ENCODE results near the gene PRLR.

PRLR gene

DNA sequence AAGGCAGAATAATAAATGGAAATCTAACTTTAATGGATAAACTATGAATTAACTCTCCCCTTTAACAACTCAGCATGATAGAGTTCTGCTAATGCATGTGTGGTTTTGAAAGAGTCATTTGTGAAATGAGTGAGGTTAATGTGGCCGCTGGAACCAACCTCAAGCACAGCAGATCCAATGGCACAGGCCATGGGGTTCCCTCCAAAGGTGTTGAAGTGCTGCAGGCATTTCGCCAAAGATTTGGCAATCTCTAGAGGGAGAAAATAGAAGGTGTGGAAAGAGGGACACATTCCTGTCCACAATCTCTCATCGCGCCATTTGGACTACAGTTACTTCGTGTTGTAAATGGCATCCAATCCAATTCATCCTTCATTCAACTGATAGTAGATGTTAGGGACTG is 217.5 kb downstream of the PRLR start:
- no peak overlapping the region for H3K27ac ChIP-seq (ENCODE audit: low read length)
- no peak overlapping the region for H2AFZ ChIP-seq (ENCODE audit: low read depth, low read length)
- 0 out of 2 replicates have a peak, but pooled peaks cover 3% of the 10 kb centered on the region for H3K27me3 ChIP-seq (ENCODE audit: low read depth, low read length)

DNA sequence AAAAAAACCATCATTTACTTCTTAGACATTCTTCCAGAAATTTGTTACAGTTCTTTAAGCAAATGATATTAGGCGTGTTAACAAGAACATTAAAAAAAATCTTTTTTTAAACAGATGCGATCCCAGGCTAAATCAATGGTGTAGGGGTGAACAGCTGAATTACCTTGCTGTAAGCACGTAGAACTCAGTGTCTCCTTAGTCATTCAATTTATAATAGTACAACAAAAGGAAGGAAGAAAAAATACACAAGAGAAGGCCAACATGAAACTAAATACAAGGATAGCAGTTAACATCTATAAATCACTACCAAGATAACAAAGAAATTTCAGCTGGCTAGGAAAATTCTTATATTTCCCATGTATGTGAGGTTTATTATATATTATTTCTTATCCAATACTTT is 217.9 kb downstream of the PRLR start:
- Histone ChIP-seq H3K79me2 (ENCODE audit: low read length) (no peaks in the 10 kb centered on the region), H2AFZ (ENCODE audit: low read depth, low read length) (no peak overlapping the region), H3K9ac (ENCODE audit: low read length) (no peak overlapping the region), H3K4me2 (ENCODE audit: low read length) (no peak overlapping the region), H3K4me3 (ENCODE audit: low read length) (no peak overlapping the region), H3K36me3 (replicated peaks; ENCODE audit: low read depth, low read length) (no peaks in the 10 kb centered on the region), H3K4me1 (ENCODE audit: low read length) (peaks cover 12% of the 10 kb centered on the region), H4K20me1 (ENCODE audit: insufficient read depth, low read length) (no peaks in the 10 kb centered on the region), H3K9me3 (ENCODE audit: insufficient read depth, low read length) (no peaks in the 10 kb centered on the region), H3K27ac (ENCODE audit: low read length) (no peak overlapping the region), H3K27me3 (ENCODE audit: low read depth, low read length) (0 out of 2 replicates have a peak, but pooled peaks cover 3% of the 10 kb centered on the region)
- TF ChIP-seq, protein P1, sequence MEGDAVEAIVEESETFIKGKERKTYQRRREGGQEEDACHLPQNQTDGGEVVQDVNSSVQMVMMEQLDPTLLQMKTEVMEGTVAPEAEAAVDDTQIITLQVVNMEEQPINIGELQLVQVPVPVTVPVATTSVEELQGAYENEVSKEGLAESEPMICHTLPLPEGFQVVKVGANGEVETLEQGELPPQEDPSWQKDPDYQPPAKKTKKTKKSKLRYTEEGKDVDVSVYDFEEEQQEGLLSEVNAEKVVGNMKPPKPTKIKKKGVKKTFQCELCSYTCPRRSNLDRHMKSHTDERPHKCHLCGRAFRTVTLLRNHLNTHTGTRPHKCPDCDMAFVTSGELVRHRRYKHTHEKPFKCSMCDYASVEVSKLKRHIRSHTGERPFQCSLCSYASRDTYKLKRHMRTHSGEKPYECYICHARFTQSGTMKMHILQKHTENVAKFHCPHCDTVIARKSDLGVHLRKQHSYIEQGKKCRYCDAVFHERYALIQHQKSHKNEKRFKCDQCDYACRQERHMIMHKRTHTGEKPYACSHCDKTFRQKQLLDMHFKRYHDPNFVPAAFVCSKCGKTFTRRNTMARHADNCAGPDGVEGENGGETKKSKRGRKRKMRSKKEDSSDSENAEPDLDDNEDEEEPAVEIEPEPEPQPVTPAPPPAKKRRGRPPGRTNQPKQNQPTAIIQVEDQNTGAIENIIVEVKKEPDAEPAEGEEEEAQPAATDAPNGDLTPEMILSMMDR (IDR thresholded peaks at IDR 0.05; ENCODE audit: low read depth, low read length) = no peak
- TF ChIP-seq EZH2phosphoT487 (IDR thresholded peaks at IDR 0.05; ENCODE audit: low read depth) = no peak

More for the DNA sequence above, 217.5 kb downstream of the PRLR start:
- Histone ChIP-seq H3K36me3 (replicated peaks; ENCODE audit: low read depth, low read length) (no peaks in the 10 kb centered on the region), H3K4me2 (ENCODE audit: low read length) (no peak overlapping the region), H3K4me3 (ENCODE audit: low read length) (no peak overlapping the region), H3K9me3 (ENCODE audit: insufficient read depth, low read length) (no peaks in the 10 kb centered on the region), H3K9ac (ENCODE audit: low read length) (no peak overlapping the region), H3K4me1 (ENCODE audit: low read length) (peaks cover 12% of the 10 kb centered on the region), H3K79me2 (ENCODE audit: low read length) (no peaks in the 10 kb centered on the region), H4K20me1 (ENCODE audit: insufficient read depth, low read length) (no peaks in the 10 kb centered on the region)
- TF ChIP-seq, protein P1 (IDR thresholded peaks at IDR 0.05; ENCODE audit: low read depth, low read length) = no peak
- no peak for TF ChIP-seq EZH2phosphoT487 (IDR thresholded peaks at IDR 0.05; ENCODE audit: low read depth)

DNA sequence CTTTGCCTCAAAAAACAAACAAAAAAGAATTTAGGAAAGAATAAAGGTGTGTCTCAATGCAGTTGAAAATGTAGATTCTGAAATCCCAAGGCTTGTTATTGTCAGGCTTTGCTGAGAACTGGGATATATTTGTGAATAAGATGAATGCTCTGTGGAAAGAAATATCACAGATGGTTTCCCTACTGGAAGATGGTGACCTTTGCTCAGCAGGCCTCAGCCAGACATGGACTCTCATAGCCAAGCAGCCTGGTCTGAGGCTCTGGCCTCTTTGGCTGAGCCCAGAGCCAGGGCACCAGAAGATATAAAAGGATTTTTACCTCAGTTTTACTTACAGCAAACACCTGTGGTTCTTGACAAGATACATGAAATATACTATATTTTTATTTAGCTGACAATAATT is 219.6 kb downstream of the PRLR start:
- no peak for TF ChIP-seq EZH2phosphoT487 (IDR thresholded peaks at IDR 0.05; ENCODE audit: low read depth)
- TF ChIP-seq, protein P1 (IDR thresholded peaks at IDR 0.05; ENCODE audit: low read depth, low read length) = no peak
- H2AFZ ChIP-seq (ENCODE audit: low read depth, low read length) = no peak overlapping the region
- 0 out of 2 replicates have a peak, but pooled peaks cover 3% of the 10 kb centered on the region for H3K27me3 ChIP-seq (ENCODE audit: low read depth, low read length)
- H3K79me2 ChIP-seq (ENCODE audit: low read length) = no peaks in the 10 kb centered on the region
- H4K20me1 ChIP-seq (ENCODE audit: insufficient read depth, low read length) = no peaks in the 10 kb centered on the region
- H3K9me3 ChIP-seq (ENCODE audit: insufficient read depth, low read length) = no peaks in the 10 kb centered on the region
- no peak overlapping the region for H3K9ac ChIP-seq (ENCODE audit: low read length)
- H3K27ac ChIP-seq (ENCODE audit: low read length) = no peak overlapping the region
- no peak overlapping the region for H3K4me3 ChIP-seq (ENCODE audit: low read length)
- no peaks in the 10 kb centered on the region for H3K4me1 ChIP-seq (ENCODE audit: low read length)
- H3K4me2 ChIP-seq (ENCODE audit: low read length) = no peak overlapping the region
- H3K36me3 ChIP-seq (replicated peaks; ENCODE audit: low read depth, low read length) = no peaks in the 10 kb centered on the region

DNA sequence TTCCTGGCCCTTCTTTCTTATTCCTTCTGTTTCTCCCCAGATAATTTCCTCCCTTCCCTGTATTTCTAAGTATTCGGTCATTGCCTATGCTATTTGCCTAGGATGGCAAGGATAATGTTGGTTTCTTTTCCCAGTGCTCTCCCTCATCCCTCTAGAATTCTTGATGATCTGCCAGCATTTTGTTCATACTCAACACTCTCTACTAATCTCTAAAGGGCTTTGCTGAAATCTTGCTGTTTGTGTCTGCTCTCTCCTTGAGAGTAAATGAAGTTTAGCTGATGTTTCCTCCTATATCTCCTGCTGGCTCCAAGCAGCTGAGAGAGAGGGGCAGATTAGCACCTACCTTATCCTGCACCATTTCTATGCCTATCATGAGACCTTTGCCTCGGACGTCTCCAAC is 220.6 kb downstream of the PRLR start:
- H3K4me3 ChIP-seq (ENCODE audit: low read length) = no peak overlapping the region
- no peak overlapping the region for H3K9ac ChIP-seq (ENCODE audit: low read length)
- no peak overlapping the region for H3K27ac ChIP-seq (ENCODE audit: low read length)
- H3K36me3 ChIP-seq (replicated peaks; ENCODE audit: low read depth, low read length) = no peaks in the 10 kb centered on the region
- 0 out of 2 replicates have a peak, but pooled peaks cover under 1% of the 10 kb centered on the region for H3K27me3 ChIP-seq (ENCODE audit: low read depth, low read length)
- no peaks in the 10 kb centered on the region for H3K9me3 ChIP-seq (ENCODE audit: insufficient read depth, low read length)
- no peak overlapping the region for H3K4me2 ChIP-seq (ENCODE audit: low read length)
- no peaks in the 10 kb centered on the region for H3K4me1 ChIP-seq (ENCODE audit: low read length)
- TF ChIP-seq EZH2phosphoT487 (IDR thresholded peaks at IDR 0.05; ENCODE audit: low read depth) = no peak
- TF ChIP-seq, protein P1 (IDR thresholded peaks at IDR 0.05; ENCODE audit: low read depth, low read length) = no peak
- no peaks in the 10 kb centered on the region for H3K79me2 ChIP-seq (ENCODE audit: low read length)
- H2AFZ ChIP-seq (ENCODE audit: low read depth, low read length) = no peak overlapping the region
- H4K20me1 ChIP-seq (ENCODE audit: insufficient read depth, low read length) = no peaks in the 10 kb centered on the region

All from OCI-LY3 (cell line).